ENCODE results near the gene DCC.

Gene DCC

GRCh38 chr18:52894801-52895200 is 554.8 kb downstream of the DCC start:
- no peaks in the 10 kb centered on the region for H3K79me2 ChIP-seq (ENCODE audit: low read length)
- H3K4me2 ChIP-seq (ENCODE audit: low read depth, low read length): no peak overlapping the region
- no peaks in the 10 kb centered on the region for H3K4me1 ChIP-seq (ENCODE audit: low read length)
- H3K27me3 ChIP-seq (replicated peaks; ENCODE audit: insufficient read depth, low read length): no peaks in the 10 kb centered on the region
- no peak overlapping the region for H2AFZ ChIP-seq (ENCODE audit: low read length)
- no peaks in the 10 kb centered on the region for H3F3A ChIP-seq (ENCODE audit: insufficient read depth, low read length)
- no peaks in the 10 kb centered on the region for H4K20me1 ChIP-seq (ENCODE audit: insufficient read depth, low read length)
- H3K9me3 ChIP-seq (replicated peaks; ENCODE audit: insufficient read depth, low read length): no peaks in the 10 kb centered on the region
- no peak overlapping the region for H3K9ac ChIP-seq (ENCODE audit: low read length)
- H3K36me3 ChIP-seq (replicated peaks; ENCODE audit: insufficient read depth, low read length): no peaks in the 10 kb centered on the region
- H3K27ac ChIP-seq (ENCODE audit: low read length): no peak overlapping the region
- TF ChIP-seq CTCF (IDR thresholded peaks at IDR 0.05; ENCODE audit: low read length) (no peak), EZH2 (optimal IDR thresholded peaks at IDR 0.05; ENCODE audit: low read depth, low read length) (no peak), EZH2phosphoT487 (IDR thresholded peaks at IDR 0.05; ENCODE audit: low read length) (no peak)
- H3K4me3 ChIP-seq (ENCODE audit: low read length): no peak overlapping the region
- H3K9me2 ChIP-seq (replicated peaks; ENCODE audit: insufficient read depth, low read length): no peaks in the 10 kb centered on the region
- no peak for DNase-seq

GRCh38 chr18:52897611-52898484 is 557.9 kb downstream of the DCC start:
- H2AFZ ChIP-seq (ENCODE audit: low read length): no peak overlapping the region

GRCh38 chr18:52898485-52899058 is 558.6 kb downstream of the DCC start:
- no peak overlapping the region for H3K9ac ChIP-seq (ENCODE audit: low read length)
- H3K27ac ChIP-seq (ENCODE audit: low read length): no peak overlapping the region
- no peak for DNase-seq
- TF ChIP-seq EZH2 (optimal IDR thresholded peaks at IDR 0.05; ENCODE audit: low read depth, low read length) (no peak), CTCF (IDR thresholded peaks at IDR 0.05; ENCODE audit: low read length) (no peak), EZH2phosphoT487 (IDR thresholded peaks at IDR 0.05; ENCODE audit: low read length) (no peak)
- H3K4me2 ChIP-seq (ENCODE audit: low read depth, low read length): no peak overlapping the region
- H3K9me2 ChIP-seq (replicated peaks; ENCODE audit: insufficient read depth, low read length): no peaks in the 10 kb centered on the region
- no peak overlapping the region for H2AFZ ChIP-seq (ENCODE audit: low read length)
- H3K27me3 ChIP-seq (replicated peaks; ENCODE audit: insufficient read depth, low read length): no peaks in the 10 kb centered on the region
- H3K9me3 ChIP-seq (replicated peaks; ENCODE audit: insufficient read depth, low read length): no peaks in the 10 kb centered on the region
- no peaks in the 10 kb centered on the region for H3K4me1 ChIP-seq (ENCODE audit: low read length)
- no peak overlapping the region for H3K4me3 ChIP-seq (ENCODE audit: low read length)
- H4K20me1 ChIP-seq (ENCODE audit: insufficient read depth, low read length): no peaks in the 10 kb centered on the region
- H3F3A ChIP-seq (ENCODE audit: insufficient read depth, low read length): no peaks in the 10 kb centered on the region
- no peaks in the 10 kb centered on the region for H3K36me3 ChIP-seq (replicated peaks; ENCODE audit: insufficient read depth, low read length)
- no peaks in the 10 kb centered on the region for H3K79me2 ChIP-seq (ENCODE audit: low read length)

More at GRCh38 chr18:52897611-52898484, 557.9 kb downstream of the DCC start:
- H3K27ac ChIP-seq (ENCODE audit: low read length): no peak overlapping the region
- no peak for DNase-seq
- H3K9me3 ChIP-seq (replicated peaks; ENCODE audit: insufficient read depth, low read length): no peaks in the 10 kb centered on the region
- TF ChIP-seq EZH2phosphoT487 (IDR thresholded peaks at IDR 0.05; ENCODE audit: low read length) (no peak), CTCF (IDR thresholded peaks at IDR 0.05; ENCODE audit: low read length) (no peak), EZH2 (optimal IDR thresholded peaks at IDR 0.05; ENCODE audit: low read depth, low read length) (no peak)
- H3K9me2 ChIP-seq (replicated peaks; ENCODE audit: insufficient read depth, low read length): no peaks in the 10 kb centered on the region
- no peaks in the 10 kb centered on the region for H3K27me3 ChIP-seq (replicated peaks; ENCODE audit: insufficient read depth, low read length)
- no peaks in the 10 kb centered on the region for H3K79me2 ChIP-seq (ENCODE audit: low read length)
- no peaks in the 10 kb centered on the region for H4K20me1 ChIP-seq (ENCODE audit: insufficient read depth, low read length)
- no peak overlapping the region for H3K4me3 ChIP-seq (ENCODE audit: low read length)
- no peaks in the 10 kb centered on the region for H3K36me3 ChIP-seq (replicated peaks; ENCODE audit: insufficient read depth, low read length)
- H3F3A ChIP-seq (ENCODE audit: insufficient read depth, low read length): no peaks in the 10 kb centered on the region
- H3K4me1 ChIP-seq (ENCODE audit: low read length): no peaks in the 10 kb centered on the region
- no peak overlapping the region for H3K4me2 ChIP-seq (ENCODE audit: low read depth, low read length)
- no peak overlapping the region for H3K9ac ChIP-seq (ENCODE audit: low read length)

Data from MM.1S (cell line).